GM10248 (cell line): ENCODE data around the gene FUS.

Experiments used
- CTCF ChIA-PET: fragments of 300-600 bp; sonication (Branson Sonifier 250); formaldehyde crosslinking; extraction: SDS; loops from one replicate; lab custom pipeline; 2021; ENCODE audit warnings: antibody characterized with exemption; lab: Yijun Ruan, JAX
- POLR2A ChIA-PET: fragments of 350-650 bp; sonication (Branson Sonifier 250); formaldehyde crosslinking; extraction: SDS; loops from one replicate; lab custom pipeline; 2020; ENCODE audit warnings: antibody characterized with exemption; lab: Yijun Ruan, JAX
- DNase-seq: peaks from one replicate; pipeline ENCODE4 v3.0.0; 2012; ENCODE audit errors: extremely low spot score
- TF ChIP-seq, protein P1 (sequence below): IDR thresholded peaks from 2 replicates; pipeline ENCODE4 v1.5.1; 2012; ENCODE audit warnings: mild to moderate bottlenecking, low read depth; ENCODE audit errors: extremely low read depth, missing control alignments, control extremely low read depth

Gene FUS

DNA sequence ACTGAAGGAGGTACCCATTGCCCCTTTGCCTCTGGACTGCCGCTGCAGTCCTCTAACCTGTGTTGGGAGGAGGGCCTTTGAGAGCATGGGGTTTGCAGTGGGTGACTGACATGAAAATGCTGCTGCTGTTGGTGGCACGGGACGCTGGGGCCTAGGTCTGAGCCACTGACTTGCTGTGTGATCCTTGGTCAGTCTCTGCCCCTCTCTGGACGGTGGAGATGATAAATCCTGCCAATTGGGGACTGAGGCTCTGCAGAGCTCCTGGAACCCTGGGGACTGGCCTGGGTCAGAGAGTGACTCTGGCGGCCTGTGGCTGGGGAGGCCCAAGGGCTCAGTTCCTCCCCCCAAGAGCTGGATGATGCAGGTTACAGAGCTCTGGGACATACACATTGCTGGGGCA, 43.1 kb downstream of the FUS start:
- POLR2A ChIA-PET: no interaction called here
- peak; percentile 10 for DNase-seq
- CTCF ChIA-PET: no interaction called here
- TF ChIP-seq, protein P1, sequence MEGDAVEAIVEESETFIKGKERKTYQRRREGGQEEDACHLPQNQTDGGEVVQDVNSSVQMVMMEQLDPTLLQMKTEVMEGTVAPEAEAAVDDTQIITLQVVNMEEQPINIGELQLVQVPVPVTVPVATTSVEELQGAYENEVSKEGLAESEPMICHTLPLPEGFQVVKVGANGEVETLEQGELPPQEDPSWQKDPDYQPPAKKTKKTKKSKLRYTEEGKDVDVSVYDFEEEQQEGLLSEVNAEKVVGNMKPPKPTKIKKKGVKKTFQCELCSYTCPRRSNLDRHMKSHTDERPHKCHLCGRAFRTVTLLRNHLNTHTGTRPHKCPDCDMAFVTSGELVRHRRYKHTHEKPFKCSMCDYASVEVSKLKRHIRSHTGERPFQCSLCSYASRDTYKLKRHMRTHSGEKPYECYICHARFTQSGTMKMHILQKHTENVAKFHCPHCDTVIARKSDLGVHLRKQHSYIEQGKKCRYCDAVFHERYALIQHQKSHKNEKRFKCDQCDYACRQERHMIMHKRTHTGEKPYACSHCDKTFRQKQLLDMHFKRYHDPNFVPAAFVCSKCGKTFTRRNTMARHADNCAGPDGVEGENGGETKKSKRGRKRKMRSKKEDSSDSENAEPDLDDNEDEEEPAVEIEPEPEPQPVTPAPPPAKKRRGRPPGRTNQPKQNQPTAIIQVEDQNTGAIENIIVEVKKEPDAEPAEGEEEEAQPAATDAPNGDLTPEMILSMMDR: no peak

DNA sequence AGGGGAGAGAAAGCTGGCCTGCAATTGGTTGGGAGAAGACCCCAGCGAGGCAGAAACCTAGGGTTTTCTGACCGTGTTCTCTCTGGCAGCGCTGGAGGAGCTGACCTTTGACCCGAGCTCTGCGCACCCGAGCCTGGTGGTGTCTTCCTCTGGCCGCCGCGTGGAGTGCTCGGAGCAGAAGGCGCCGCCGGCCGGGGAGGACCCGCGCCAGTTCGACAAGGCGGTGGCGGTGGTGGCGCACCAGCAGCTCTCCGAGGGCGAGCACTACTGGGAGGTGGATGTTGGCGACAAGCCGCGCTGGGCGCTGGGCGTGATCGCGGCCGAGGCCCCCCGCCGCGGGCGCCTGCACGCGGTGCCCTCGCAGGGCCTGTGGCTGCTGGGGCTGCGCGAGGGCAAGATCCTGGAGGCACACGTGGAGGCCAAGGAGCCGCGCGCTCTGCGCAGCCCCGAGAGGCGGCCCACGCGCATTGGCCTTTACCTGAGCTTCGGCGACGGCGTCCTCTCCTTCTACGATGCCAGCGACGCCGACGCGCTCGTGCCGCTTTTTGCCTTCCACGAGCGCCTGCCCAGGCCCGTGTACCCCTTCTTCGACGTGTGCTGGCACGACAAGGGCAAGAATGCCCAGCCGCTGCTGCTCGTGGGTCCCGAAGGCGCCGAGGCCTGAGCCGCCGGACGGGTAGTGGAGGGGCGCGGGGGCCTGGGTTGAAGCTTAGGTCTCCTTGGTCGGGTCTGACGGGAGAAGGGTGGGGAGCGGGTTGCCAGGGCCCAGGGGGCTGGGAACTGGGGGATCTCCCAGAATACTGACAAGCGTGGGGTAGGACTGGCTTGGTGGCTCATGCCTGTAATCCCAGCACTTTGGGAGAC, 44.4 kb downstream of the FUS start:
- DNase-seq: peak; percentile 13
- ChIA-PET CTCF (no interaction called here), POLR2A (no interaction called here)
- TF ChIP-seq, protein P1: no peak

- POLR2A ChIA-PET: no interaction called here
- CTCF ChIA-PET: no interaction called here
Measured at GRCh38 chr16:31225193-31225592, 45.3 kb downstream of the FUS start.

DNA sequence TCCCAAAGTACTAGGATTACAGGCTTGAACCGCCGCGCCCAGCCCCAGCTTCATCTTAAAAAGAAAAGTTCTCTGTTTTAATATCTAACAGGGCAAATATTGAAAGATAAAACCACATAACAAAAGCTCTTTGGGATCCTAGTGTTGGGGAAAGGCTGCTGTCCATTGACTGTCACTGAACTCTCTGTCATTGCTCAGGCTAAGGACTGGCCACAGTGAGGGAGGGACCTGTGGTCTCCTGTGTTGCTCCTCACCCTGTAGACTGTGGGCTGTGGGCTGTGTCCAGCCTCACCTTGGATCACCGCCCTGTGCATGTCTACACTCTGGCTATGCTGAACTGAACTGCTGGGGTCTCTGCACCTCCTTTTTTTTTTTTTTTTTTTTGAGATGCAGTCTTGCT, 48.3 kb downstream of the FUS start:
- ChIA-PET CTCF (interaction anchor here (1.2 to 1.5 kb wide), 2 partner anchors 12 to 19 kb away, joined by 3 read pairs; no protein-coding TSS in a partner anchor), POLR2A (no interaction called here)
- DNase-seq: no peak
- TF ChIP-seq, protein P1: no peak

More at GRCh38 chr16:31225193-31225592, 45.3 kb downstream of the FUS start:
- TF ChIP-seq, protein P1: no peak
- peak; percentile 10 for DNase-seq

GRCh38 chr16:31229501-31229900, 49.6 kb downstream of the FUS start:
- DNase-seq: peak; percentile 15
- TF ChIP-seq, protein P1: no peak
- POLR2A ChIA-PET: interaction anchor here (0.6 kb wide), 1 partner anchor 214 kb away, joined by 4 read pairs; no protein-coding TSS in a partner anchor
- CTCF ChIA-PET: no interaction called here

- CTCF ChIA-PET: no interaction called here
- TF ChIP-seq, protein P1: no peak
- DNase-seq: no peak
- POLR2A ChIA-PET: no interaction called here
Measured at GRCh38 chr16:31238041-31238440, 58.1 kb downstream of the FUS start.
